ENCODE measurements around the gene SPG11. TPM values are rescaled to one million over a fixed set of nuclear protein-coding genes. Genes with fewer than 3 reads are reported as not detected.
A peak's percentile ranks its signal among the peaks of the same experiment; 100 is the strongest.
"Not testable (repeated sequence)": the region's sequence is repeated elsewhere in the genome, so short reads cannot be mapped to it uniquely, and the experiment has no call there.

SPG11 gene
- total RNA-seq, 1 donor from 2014 or later, result 161 TPM

- Mint-ChIP-seq H3K36me3 (ENCODE audit: low read depth) (peaks cover 84% of the 10 kb centered on the region), H3K4me1 (no peaks in the 10 kb centered on the region), H3K27ac (no peak overlapping the region), H3K4me3 (no peak overlapping the region), H3K9me3 (no peaks in the 10 kb centered on the region), H3K27me3 (no peaks in the 10 kb centered on the region)
- intact Hi-C loops (cut with micrococcal nuclease), result no loop called here
- TF ChIP-seq CTCF (IDR thresholded peaks at IDR 0.05), result no peak
- ATAC-seq (ENCODE audit: low read depth), result no peak
- ChIA-PET POLR2A (interaction anchor here (0.8 kb wide), 1 partner anchor 11 kb away, joined by 3 read pairs; no protein-coding TSS in a partner anchor), CTCF (no interaction called here)
- no peak for DNase-seq
Measured at GRCh38 chr15:44566155-44566540, 97.3 kb downstream of the SPG11 start.

- no peaks in the 10 kb centered on the region for H3K4me1 Mint-ChIP-seq
- POLR2A ChIA-PET, result no interaction called here
- no peaks in the 10 kb centered on the region for H3K9me3 Mint-ChIP-seq
- no peaks in the 10 kb centered on the region for H3K27me3 Mint-ChIP-seq
- ATAC-seq (ENCODE audit: low read depth) (no peak), DNase-seq (no peak)
- CTCF ChIA-PET, result no interaction called here
- intact Hi-C loops (cut with micrococcal nuclease), result loop anchor here (2.0 kb wide), 1 partner anchor 15 kb away; no protein-coding TSS in a partner anchor
- no peak for TF ChIP-seq CTCF (IDR thresholded peaks at IDR 0.05)
- no peak overlapping the region for H3K27ac Mint-ChIP-seq
- peaks cover 84% of the 10 kb centered on the region for H3K36me3 Mint-ChIP-seq (ENCODE audit: low read depth)
- H3K4me3 Mint-ChIP-seq, result no peak overlapping the region
Measured at GRCh38 chr15:44565387-44566154, 97.9 kb downstream of the SPG11 start.

- CTCF ChIA-PET; ATAC-seq (ENCODE audit: low read depth); H3K9me3 Mint-ChIP-seq; intact Hi-C loops (cut with micrococcal nuclease); H3K4me1 Mint-ChIP-seq; H3K27me3 Mint-ChIP-seq; DNase-seq; H3K27ac Mint-ChIP-seq; H3K4me3 Mint-ChIP-seq; POLR2A ChIA-PET: not testable (repeated sequence)
- H3K36me3 Mint-ChIP-seq (ENCODE audit: low read depth), result peaks cover 86% of the 10 kb centered on the region
Measured at GRCh38 chr15:44560926-44561325, 102.5 kb downstream of the SPG11 start.

- Mint-ChIP-seq H3K4me1 (peaks cover 11% of the 10 kb centered on the region), H3K36me3 (ENCODE audit: low read depth) (peaks cover 74% of the 10 kb centered on the region), H3K27ac (no peak overlapping the region), H3K27me3 (no peaks in the 10 kb centered on the region), H3K9me3 (no peaks in the 10 kb centered on the region), H3K4me3 (no peak overlapping the region)
- POLR2A ChIA-PET, result interaction anchor here (0.6 to 1.7 kb wide), 2 partner anchors 9 to 375 kb away, joined by 3 to 15 read pairs; no protein-coding TSS in a partner anchor
- intact Hi-C loops (cut with micrococcal nuclease), result no loop called here
- DNase-seq (no peak), ATAC-seq (ENCODE audit: low read depth) (no peak)
- CTCF ChIA-PET, result no interaction called here
- no peak for TF ChIP-seq CTCF (IDR thresholded peaks at IDR 0.05)
Measured at GRCh38 chr15:44554934-44555723, 108.3 kb downstream of the SPG11 start.

- POLR2A ChIA-PET, result interaction anchor here (0.8 kb wide), 1 partner anchor 49 kb away, joined by 4 read pairs; no protein-coding TSS in a partner anchor
- no peaks in the 10 kb centered on the region for H3K27me3 Mint-ChIP-seq
- peaks cover 23% of the 10 kb centered on the region for H3K4me1 Mint-ChIP-seq
- no peak overlapping the region for H3K4me3 Mint-ChIP-seq
- DNase-seq (no peak), ATAC-seq (ENCODE audit: low read depth) (no peak)
- intact Hi-C loops (cut with micrococcal nuclease), result loop anchor here (1.0 to 2.0 kb wide), 2 partner anchors 13 to 14 kb away; partner anchors contain the start of gene EIF3J
- H3K27ac Mint-ChIP-seq, result peak overlapping the region; percentile 32
- TF ChIP-seq CTCF (IDR thresholded peaks at IDR 0.05), result no peak
- CTCF ChIA-PET, result interaction anchor here (1.1 kb wide), 1 partner anchor 10 kb away, joined by 3 read pairs; no protein-coding TSS in a partner anchor
- no peaks in the 10 kb centered on the region for H3K9me3 Mint-ChIP-seq
- peaks cover 54% of the 10 kb centered on the region for H3K36me3 Mint-ChIP-seq (ENCODE audit: low read depth)
Measured at GRCh38 chr15:44550734-44551133, 112.7 kb downstream of the SPG11 start.
